Esophagus (tissue), 2 donors: ENCODE measurements around the gene PLA2G6. TPM values are rescaled to one million over a fixed set of nuclear protein-coding genes. Genes with fewer than 3 reads are reported as not detected.

Source experiments
- H3K27ac ChIP-seq, 2 donors: one replicate each; pipeline ENCODE4 v1.5.1; 2013; ENCODE audit warnings: low read depth in 2 of 2, mild to moderate bottlenecking in 2 of 2, inconsistent platforms in 1 of 2, low read length in 1 of 2, moderate library complexity in 1 of 2
- H3K27me3 ChIP-seq, 2 donors: one replicate each; pipeline ENCODE4 v1.6.1; 2013; ENCODE audit warnings: low read length in 2 of 2, control low read depth in 1 of 2, mild to moderate bottlenecking in 1 of 2; ENCODE audit not compliant: insufficient read depth in 2 of 2, control insufficient read depth in 1 of 2
- H3K36me3 ChIP-seq, 2 donors: one replicate each; pipeline ENCODE4 v1.6.1; 2013; ENCODE audit warnings: low read length in 1 of 2; ENCODE audit not compliant: control insufficient read depth in 2 of 2, insufficient read depth in 2 of 2
- H3K4me1 ChIP-seq, 2 donors: one replicate each; pipeline ENCODE4 v1.6.1; 2013; ENCODE audit warnings: low read length in 1 of 2; ENCODE audit not compliant: control insufficient read depth in 2 of 2, insufficient read depth in 2 of 2
- H3K4me3 ChIP-seq, 2 donors: one replicate each; pipeline ENCODE4 v1.5.1; 2013; ENCODE audit warnings: low read length in 2 of 2, mild to moderate bottlenecking in 2 of 2, low read depth in 1 of 2, moderate library complexity in 1 of 2
- H3K9me3 ChIP-seq, 2 donors: one replicate each; pipeline ENCODE4 v1.6.1; 2013; ENCODE audit warnings: mild to moderate bottlenecking in 2 of 2, low read depth in 1 of 2, low read length in 1 of 2, moderate library complexity in 1 of 2; ENCODE audit not compliant: control insufficient read depth in 2 of 2, insufficient read depth in 1 of 2
- WGBS, 2 donors: extraction: QIAGEN DNeasy Blood & Tissue Kit; methylation state at CpG; one replicate each; pipeline ENCODE4 v1.1.7; 2013; 5-methylcytosine and 5-hydroxymethylcytosine counted together
- polyA plus RNA-seq, 2 donors: library from polyadenylated mRNA; stranded (reverse); fragments of 200-250 nt; gene quantifications; one replicate each; pipeline ENCODE4 v1.2.3, GENCODE V29; 2013
- donor health status: healthy with polysubstance abuse.
- donor health status: Bipolar disorder and iron deficiency.

The PLA2G6 gene
- polyA plus RNA-seq, 2 donors: 14.5 to 36.3 TPM

DNA sequence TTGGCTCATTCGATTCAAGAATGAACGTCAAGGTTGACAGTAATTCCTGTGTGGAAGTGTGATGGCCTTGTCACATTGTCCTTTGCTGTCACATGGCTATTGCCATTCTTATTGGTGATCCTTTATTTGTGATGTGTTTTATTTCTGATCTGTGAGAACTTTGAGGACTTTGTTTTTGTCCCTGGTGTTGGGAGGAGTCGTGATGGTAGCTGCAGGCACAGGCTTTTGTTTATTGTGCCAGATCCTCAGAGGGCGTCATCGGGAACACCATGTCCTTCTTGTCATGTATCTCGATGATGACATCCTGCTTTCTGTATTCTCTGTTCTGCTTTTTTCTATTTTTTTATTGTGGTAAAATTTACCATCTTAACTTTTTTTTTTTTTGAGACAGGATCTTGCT is 118.8 kb downstream of the PLA2G6 start:
- WGBS, 2 donors: 65 to 79% methylated on average over 6 of the region's 6 CpGs
- Histone ChIP-seq H3K4me3 (no peak overlapping the region), H3K27ac (peak overlapping the region in 1 of 2 donors; percentile 22), H3K27me3 (no peaks in the 10 kb centered on the region), H3K9me3 (no peaks in the 10 kb centered on the region), H3K36me3 (peaks cover 17 to 30% of the 10 kb centered on the region in 2 donors), H3K4me1 (no peaks in the 10 kb centered on the region)

Other genes with a start within 250 kb of the PLA2G6 start
- under 1 TPM; 0.16 to 0.39 TPM for gene C22orf23, start 228.2 kb downstream of the PLA2G6 start, polyA plus RNA-seq
- 100 to 1,000 TPM in 1 of 2 donors, 10 to 100 TPM in 1; 84.8 to 114 TPM for gene POLR2F, start 228.1 kb downstream of the PLA2G6 start, polyA plus RNA-seq
- gene SOX10, start 197.3 kb downstream of the PLA2G6 start, polyA plus RNA-seq: under 1 TPM; 0.63 to 0.99 TPM
- 10 to 100 TPM; 25.3 to 25.6 TPM for gene PICK1, start 124.4 kb downstream of the PLA2G6 start, polyA plus RNA-seq
- gene SLC16A8, start 97.6 kb downstream of the PLA2G6 start, polyA plus RNA-seq: under 1 TPM; 0.25 to 0.41 TPM
- 10 to 100 TPM in 1 of 2 donors, 1 to 10 TPM in 1; 2.6 to 34.5 TPM for gene BAIAP2L2, start 71.1 kb downstream of the PLA2G6 start, polyA plus RNA-seq
- gene MAFF, start 20.2 kb upstream of the PLA2G6 start, polyA plus RNA-seq: 10 to 100 TPM; 34.7 to 99.6 TPM
- 10 to 100 TPM; 10.8 to 14.4 TPM for gene TMEM184B, start 91.2 kb upstream of the PLA2G6 start, polyA plus RNA-seq
- gene CSNK1E, start 135.6 kb upstream of the PLA2G6 start, polyA plus RNA-seq: 100 to 1,000 TPM in 1 of 2 donors, 10 to 100 TPM in 1; 69.4 to 152 TPM